HG03175 (cell line): ENCODE data around the gene ELOVL3.

ENCODE experiments used
- ATAC-seq: cut with Tn5 transposase; IDR thresholded peaks from one replicate; pipeline ENCODE4 v1.9.1; 2021; ENCODE audit warnings: mild to moderate bottlenecking, moderate library complexity; ENCODE audit not compliant: unreplicated experiment

The ELOVL3 gene

DNA sequence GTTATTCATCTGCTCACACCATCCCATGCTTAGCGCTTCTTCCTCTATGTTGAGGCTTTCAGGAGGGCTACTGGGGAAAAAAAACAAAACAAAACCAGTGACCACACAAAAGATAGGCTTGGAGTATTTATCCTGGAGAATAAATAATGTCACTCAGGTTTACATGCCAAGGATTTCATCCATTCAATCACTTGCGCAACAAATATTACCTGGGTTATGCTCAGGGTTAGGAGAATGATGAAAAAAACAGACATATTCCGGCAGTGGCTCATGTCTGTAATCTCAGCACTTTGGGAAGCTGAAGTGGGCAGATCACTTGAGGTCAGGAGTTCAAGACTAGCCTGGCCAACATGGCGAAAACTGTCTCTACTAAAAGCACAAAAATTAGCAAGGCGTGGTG, 3.3 kb upstream of the ELOVL3 start:
- no peak for ATAC-seq

DNA sequence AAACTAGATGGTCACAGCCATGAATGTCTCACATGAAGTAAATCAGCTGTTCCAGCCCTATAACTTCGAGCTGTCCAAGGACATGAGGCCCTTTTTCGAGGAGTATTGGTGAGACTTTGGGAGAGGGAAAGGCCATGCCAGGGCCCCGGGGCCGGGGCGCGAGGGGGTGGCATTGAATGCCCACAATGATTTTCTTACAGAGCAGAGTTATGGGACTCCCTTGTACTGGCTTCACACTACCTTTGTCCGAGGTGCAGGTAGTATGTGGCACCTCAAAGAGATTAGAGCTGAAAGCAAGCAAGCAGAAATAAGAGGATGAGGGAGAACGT, 407 bp downstream of the ELOVL3 start:
- no peak for ATAC-seq

DNA sequence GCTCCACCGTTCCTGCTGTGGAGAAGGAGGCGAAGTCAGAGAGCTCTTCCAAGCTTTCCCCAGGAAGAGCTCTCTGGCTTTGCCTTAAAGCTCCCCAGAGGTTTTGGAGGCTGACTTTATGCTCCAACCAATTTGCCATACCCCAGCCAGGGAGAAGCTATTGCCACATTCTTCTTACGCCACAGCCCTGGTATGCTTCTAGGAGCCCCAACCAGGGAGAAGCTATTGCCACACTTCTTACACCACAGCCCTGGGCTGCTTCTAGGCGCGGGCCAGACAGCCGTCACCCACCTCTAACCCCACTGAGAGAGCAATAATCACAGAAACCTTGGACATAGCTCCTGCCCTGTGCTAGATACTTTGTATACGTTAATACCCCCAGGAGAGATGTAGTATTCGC, 951 bp downstream of the ELOVL3 start:
- ATAC-seq, result no peak

DNA sequence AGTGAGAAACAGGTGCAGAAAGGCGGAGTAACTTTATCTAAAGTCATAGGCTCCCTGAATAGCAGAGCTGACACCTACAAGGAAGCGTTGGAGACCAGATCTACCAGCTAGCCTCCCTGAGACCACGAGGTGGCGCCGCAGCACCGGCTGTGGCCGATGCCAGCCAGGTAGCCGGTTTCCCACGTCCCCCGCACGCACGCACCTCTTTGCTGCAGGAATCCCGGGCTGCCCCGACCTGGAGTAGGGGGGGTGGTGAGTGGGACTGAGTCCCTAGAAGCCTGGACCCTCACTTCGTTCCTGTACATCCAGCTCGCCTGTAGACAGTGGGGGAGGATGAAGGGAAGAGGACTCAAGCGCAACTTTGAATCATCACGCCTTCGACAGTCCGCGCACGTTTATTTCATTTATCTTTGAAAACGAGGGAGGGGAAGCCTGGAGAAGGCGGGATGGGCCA, 3.7 kb downstream of the ELOVL3 start:
- ATAC-seq, result peak; percentile 36

GRCh38 chr10:102230264-102230860, 4.3 kb downstream of the ELOVL3 start:
- no peak for ATAC-seq

GRCh38 chr10:102230861-102231356, 4.8 kb downstream of the ELOVL3 start:
- no peak for ATAC-seq

- ATAC-seq, result no peak
Observed at GRCh38 chr10:102231357-102232318, 5.5 kb downstream of the ELOVL3 start.

GRCh38 chr10:102233997-102234396, 7.9 kb downstream of the ELOVL3 start:
- ATAC-seq, result no peak

- no peak for ATAC-seq
Observed at GRCh38 chr10:102234888-102235597, 8.9 kb downstream of the ELOVL3 start.

DNA sequence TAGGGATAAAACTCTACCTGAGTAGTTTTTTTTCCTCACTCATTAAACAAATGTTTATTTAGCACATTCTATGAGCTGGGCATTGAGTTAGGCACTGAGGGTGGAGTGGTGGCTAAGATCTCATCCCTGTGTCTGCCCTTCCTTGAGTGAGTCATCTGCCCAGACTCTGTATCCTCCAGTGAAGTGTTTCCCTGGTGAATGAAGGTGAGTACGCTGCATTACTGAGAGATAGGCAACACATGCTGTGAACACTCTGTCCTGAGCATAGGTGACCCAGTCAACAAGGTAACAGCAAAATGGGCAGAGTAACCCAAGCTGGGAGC, 9.5 kb downstream of the ELOVL3 start:
- ATAC-seq, result no peak

- ATAC-seq, result no peak
Observed at GRCh38 chr10:102236006-102236405, 9.9 kb downstream of the ELOVL3 start.

DNA sequence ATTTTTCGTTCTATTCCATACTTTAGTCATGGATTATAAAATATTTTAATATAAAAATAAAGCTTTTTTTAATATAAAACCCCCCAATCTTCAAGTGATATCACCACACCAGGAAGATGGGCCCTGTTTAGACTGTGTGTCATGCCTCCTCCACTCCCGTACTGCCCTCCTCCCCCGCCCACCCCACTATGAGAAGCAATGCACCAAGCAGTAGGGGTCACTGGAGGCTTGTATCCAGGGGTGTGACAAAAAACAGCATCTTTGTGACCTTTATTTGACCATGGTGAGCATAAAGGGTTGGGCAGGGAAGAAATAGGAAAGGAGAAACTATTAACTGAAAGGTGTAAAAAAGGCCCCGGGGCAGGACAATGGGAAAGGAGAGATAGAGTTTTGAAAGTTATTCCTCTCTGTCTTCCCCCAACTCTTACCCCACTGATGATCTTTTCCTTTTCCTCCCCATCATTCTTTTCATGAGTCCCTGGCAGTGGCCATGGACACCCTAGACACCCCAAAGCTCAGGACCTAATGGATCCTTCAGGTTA, 11.7 kb downstream of the ELOVL3 start:
- ATAC-seq, result no peak

DNA sequence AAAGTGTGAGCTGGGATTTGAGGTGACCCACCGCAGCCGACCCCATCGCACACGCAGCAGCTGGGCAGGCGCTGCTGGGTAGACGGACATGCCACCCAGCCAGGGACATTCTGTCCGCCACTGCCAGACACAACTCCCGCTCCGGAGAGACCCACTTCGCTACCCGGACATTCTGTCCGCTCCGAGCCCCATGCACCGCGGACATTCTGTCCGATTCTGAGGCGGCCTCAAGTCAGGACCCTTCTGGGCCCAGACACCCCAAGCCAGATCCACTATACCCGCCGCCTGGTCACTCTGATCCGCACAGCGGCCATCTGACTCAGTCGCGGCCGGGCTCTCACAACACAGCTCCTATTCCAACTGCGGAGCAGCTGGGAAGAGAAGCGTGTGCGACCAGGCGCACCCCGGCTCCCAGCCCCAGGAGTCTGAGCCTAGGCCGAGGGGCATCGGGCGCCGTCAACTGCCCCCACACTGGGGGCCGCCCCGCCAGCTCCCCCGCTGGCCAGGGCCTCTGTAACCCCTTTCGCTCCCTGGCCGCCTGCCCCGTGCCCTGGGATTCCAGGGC, 14.4 kb downstream of the ELOVL3 start:
- ATAC-seq, result no peak

DNA sequence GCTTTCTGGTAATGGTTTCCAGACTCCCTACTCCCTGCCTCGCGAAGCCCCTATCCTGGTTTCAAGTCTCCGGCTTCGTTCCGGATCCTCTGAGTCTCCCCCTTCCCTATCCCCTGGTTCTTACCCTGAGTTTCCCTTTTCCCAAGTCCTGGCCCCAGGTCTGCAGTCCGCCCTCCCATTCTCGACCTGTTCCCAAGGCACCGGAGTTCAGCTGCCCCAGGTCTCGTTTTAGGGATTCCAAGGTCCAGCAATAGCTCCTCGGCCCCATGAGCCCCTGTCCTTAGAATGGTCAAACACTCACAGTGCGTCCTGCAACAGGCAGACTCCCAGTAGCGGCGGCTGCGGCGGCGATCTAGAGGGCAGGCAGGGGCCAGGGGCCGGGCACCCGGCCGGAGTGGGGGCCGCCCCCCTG, 14.9 kb downstream of the ELOVL3 start:
- ATAC-seq, result no peak

DNA sequence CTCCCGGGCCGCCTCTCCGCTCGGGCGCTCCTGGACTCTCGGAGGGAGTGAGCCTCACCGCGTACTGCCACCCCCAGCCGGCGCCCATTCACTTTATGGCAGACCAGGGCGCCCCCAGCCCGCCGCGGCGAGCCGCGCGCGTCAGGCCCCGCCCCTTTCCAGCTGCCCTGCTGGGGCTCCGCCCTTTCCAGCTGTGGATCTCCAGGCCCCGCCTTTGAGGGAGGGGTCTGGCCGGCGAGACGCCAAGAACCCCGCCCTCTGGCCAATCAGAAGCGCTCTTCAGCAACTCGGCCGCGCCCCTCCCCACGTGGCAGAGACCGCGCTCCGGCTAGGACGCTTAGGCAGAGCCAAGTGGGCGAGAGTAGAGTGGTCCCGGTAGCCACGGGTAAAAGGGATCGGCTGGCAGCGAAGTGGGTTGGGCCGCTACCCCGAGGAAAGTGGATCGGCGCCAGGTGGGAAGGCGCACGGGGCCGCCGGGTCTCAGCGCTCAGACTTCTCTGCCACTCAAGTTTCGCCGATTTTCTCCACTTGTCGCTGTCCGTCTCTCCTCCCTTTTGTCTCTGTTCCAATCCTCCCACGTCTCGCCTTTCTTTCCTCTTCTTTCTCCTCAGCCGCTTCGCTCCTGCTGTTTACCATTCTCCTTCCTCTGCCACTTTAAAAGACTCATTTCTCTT, 15.5 kb downstream of the ELOVL3 start, which contains the start of gene PITX3:
Gene PITX3, minus strand, starts transcription at position 69 of the 674 bp plus-strand sequence. CDS start 9,432 bp downstream, outside the sequence.
- ATAC-seq, result peak; percentile 37

- no peak for ATAC-seq
Observed at GRCh38 chr10:102242118-102242485, 16.0 kb downstream of the ELOVL3 start.

- no peak for ATAC-seq
Observed at GRCh38 chr10:102243309-102243708, 17.2 kb downstream of the ELOVL3 start.

DNA sequence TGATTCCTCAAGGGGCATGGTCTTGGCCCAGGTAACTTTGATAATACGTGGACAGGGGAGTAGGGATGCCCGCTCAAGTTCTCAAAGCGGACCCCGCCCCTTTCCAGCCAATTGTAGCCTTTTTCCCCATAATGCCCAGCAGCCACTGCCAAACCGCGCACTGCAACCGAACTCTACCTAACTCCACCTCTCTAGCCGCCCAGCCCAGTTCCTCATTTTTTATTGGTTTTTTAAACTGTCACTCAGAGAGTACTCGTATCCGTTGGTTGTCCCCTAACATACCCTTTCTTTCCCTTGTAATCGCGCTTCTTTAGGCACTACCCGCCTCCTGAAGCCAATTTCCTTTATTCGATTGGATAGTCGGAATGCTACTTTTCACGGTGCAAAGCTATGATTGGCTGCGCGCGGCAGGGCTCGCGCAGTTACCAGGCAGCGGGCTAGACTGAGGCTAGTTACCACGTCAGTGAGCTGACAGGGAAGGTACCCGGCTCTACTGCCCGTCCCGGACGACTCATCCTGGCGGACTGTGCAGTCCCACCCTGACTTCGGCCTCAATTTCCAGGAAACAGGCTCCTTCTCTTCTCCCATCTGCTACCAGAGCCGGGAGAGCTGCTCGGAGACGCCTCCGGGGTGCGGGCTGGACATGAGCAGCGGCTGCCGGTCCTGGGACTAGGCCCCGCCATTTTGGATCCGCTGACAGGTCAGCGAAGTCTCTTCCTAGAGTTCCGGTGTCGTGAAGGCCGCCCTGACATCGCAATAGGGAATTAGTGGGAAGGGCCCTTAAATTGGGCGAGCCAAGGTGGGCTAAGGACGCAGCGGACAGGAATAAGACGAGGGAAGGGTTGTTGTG, 19.2 kb downstream of the ELOVL3 start, which contains the start of gene GBF1:
Gene GBF1, plus strand, starts transcription at position 451 of the 850 bp plus-strand sequence. CDS start 13,407 bp downstream, outside the sequence.
- peak; percentile 90 for ATAC-seq

DNA sequence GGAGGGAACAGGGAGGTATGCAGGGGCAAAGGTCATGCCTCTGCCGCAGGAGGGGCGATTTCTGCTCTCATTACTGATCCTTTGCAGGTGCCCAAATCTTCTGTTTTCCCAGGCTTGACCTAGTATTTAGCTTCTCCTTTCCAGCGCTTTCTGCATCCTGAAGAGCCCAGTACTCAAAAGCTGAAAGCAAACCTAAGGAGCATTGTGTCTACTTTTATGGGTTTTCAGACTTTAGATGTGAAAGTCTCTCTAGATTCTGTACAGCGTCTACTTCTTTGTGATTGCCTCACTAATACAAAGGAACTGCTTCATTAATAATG, 19.8 kb downstream of the ELOVL3 start:
- no peak for ATAC-seq
